Globus pallidus (tissue), 1 donor: ENCODE data around the gene TBC1D14.
A peak's percentile ranks its signal among the peaks of the same experiment; 100 is the strongest.

Experiments used
- DNase-seq: peaks from one replicate; pipeline ENCODE4 v3.0.0-alpha.2; 2015; ENCODE audit warnings: low spot score

TBC1D14 gene

GRCh38 chr4:6929812-6930464, 20.3 kb downstream of the TBC1D14 start:
- no peak for DNase-seq

GRCh38 chr4:6932475-6932874, 22.8 kb downstream of the TBC1D14 start:
- DNase-seq, result no peak

GRCh38 chr4:6932918-6933317, 23.3 kb downstream of the TBC1D14 start:
- no peak for DNase-seq

DNA sequence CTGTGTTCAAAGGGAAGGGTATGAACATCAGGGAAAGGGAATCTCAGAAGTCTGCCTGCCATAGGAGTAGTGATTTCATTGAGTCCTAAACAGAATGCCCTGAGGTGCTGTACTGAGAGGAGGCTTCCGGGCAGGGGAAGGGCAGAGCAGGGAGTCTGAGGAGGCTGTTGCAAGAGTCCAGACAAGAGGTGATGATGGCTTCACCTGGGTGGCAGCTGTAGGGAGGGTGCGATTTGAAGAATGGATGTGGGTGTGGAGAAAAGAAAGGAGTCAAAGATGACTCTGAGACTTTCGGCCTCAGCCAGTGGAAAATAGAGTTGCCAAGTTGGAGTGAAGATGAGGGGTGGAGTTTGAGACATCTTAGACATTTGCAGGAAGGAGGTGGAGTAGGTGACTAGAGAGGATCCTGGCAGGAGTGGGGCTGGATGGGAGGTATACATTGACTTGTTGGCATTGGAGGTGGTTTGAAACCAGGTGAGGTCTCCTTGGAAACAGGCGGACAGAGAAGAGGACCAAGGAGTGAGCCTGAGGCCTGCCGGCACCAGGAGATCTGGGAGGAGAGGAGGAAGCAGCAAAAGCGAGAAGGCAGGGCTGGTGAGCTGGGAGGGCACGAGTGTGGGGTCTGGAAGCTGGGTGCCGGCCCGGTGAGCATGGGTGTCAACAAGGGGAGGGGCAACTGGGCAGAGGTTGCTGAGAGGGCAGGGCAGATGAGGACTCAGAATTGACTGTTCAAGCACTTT, 24.2 kb downstream of the TBC1D14 start:
- DNase-seq, result no peak

DNA sequence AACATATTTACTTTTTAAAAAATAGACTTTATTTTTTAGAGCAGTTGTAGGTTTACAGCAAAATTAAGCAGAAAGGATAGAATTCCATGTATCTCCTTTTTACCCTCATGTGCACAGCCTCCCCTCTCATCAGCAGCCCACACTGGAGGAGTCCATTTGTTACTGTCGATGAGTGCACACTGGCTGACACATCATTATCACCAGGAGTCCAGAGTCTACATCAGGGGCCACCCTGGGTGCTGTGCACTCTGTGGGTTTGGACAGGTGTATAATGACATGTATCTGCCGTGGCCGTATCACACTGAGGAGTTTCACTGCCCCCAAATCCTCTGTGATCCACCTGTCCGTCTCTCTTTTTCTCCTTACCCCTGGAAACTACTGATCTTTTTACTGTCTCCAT, 26.3 kb downstream of the TBC1D14 start:
- DNase-seq, result no peak

- DNase-seq, result no peak
These were observed 27.6 kb downstream of the TBC1D14 start for GRCh38 chr4:6937201-6937600.

- no peak for DNase-seq
These were observed 28.1 kb downstream of the TBC1D14 start for GRCh38 chr4:6937754-6938153.

DNA sequence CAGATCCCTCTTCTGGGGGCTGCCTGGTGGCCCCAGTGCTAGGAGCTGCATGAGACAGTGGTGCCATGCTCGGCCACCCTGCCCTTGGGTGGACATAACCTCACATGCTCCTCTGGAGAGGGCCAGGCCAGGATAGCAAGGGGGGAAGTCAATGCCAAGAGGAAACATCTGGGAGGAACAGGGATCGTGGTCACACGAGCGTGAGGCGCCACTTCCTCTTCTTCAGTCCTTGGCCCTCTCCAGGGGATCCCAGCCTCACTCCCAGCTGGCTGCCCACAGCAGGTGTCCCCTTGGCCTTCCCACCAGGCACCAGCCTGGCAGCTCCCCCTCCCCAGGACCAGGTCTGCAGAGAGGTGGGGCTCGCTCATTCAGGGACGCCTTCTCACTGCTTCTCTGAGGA, 28.6 kb downstream of the TBC1D14 start:
- DNase-seq, result peak; percentile 41

DNA sequence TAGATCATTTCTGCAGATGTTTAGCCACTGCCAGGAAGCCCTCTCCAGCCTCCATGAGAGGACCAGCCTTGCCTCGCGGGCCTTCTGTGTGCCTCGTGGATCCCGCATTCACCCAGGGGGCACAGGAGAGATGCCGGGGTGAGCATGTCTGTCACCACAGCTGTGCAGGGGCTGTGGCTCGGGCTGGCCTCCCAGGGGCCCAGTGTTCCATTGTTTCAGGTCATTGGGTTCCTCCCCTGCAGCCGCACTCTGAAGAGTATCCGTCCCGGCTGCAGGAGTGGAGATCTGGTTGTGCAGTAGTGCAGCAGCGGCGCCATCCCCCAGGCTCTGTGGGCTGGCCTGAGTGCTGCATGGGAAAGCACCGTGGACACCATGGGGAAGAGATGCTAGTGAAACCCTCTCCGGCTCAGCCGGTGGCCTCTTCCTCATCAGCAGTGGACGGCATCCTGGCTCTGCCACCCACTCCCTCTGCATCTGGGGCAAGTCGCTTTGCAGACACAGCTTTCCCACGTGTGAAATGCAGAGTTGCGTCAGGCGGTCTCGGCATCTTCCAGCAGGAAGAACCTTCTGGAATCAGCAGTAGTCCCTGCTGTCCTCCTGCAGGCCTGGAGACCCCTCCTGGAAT, 29.1 kb downstream of the TBC1D14 start:
- no peak for DNase-seq

DNA sequence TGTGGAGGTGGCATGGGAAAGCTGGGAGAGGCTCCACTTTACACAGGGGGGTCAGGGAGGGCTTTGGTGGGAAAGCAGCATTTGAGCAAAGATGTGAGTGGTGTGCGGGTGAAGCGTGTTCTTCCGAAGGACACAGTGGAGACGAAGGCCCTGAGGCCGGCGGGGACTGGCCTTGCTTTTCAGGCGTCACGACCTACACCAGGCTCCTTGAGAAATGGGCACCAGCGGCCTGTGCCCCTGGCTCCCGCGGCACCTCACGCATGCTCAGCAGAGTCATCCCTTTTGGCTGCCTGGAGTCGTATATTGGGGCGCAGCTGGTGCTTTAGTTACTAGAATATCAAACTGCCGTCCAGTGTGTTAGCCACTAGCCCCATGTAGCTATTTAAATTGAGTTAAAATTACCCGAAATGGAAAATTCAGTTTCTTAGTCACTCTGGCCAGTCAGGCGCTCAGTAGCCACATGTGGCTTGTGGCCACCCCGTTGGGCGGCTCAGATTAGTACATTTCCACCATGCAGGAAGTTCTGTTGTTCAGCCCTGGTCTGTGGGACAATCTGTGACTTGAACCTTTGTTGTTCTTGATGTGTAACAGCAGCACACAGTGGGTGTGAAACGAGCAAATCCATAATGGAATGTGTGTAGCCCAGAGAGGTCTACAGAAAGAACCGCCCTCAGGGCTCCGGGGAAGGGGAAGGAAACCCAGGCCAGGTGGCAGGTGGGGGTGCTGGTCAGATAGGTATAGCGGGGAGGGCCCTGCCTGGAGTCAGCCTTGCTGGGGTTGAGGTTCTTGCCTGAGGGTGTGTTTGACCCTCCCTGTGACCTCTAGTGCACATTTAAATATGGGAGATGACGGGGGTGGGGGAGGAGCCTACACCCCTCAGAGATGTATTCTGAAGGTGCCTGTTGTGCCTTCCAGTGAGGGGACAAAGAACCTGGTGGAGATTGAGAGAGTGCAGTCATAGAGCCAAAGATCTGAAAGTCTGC, 30.4 kb downstream of the TBC1D14 start:
- DNase-seq, result no peak

GRCh38 chr4:6940744-6941137, 31.1 kb downstream of the TBC1D14 start:
- no peak for DNase-seq

- DNase-seq, result no peak
These were observed 32.2 kb downstream of the TBC1D14 start for GRCh38 chr4:6941796-6942195.

- DNase-seq, result peak; percentile 50
These were observed 32.7 kb downstream of the TBC1D14 start for GRCh38 chr4:6942238-6942800.

DNA sequence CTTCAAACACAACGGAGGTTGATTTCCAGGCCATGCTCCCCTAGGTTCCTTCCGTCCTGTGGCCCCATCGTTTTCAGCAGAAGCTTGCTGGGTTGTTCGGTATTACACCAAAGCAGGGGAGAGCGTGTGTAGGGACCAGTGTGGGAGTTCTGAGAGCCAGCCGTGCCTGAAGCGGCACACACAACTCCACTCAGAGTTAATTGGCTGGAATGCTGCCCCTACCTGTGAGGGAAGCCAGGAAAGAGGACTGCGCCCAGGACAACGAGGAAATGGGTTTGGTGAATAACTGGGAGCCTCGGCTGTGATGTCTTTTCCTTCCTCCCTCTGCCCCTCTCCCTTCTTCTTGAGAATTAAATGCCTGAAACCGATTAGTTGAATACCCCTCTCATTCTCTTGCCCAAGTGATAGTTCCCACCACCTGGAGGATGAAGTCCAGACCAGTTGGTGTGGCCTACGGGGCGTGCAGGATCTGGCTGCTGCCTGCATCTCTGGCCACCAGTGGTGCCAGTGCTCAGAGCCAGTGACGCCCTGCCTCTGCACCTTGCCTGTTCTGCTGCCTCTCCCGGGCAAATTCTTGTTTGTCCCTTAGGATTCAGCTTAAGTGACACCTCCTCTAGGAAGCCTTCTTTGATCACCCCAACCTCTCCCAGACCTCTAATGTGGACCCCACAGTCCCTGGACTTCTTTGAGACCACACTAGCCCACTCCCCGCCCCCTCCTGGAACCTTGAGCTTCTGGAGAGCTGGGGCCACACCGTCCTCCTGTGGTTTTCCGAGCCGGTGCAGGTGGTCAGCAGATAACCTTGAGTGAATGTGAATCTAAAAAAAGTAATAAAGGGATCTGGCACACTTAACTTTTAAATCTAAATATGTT, 33.6 kb downstream of the TBC1D14 start:
- DNase-seq, result no peak

DNA sequence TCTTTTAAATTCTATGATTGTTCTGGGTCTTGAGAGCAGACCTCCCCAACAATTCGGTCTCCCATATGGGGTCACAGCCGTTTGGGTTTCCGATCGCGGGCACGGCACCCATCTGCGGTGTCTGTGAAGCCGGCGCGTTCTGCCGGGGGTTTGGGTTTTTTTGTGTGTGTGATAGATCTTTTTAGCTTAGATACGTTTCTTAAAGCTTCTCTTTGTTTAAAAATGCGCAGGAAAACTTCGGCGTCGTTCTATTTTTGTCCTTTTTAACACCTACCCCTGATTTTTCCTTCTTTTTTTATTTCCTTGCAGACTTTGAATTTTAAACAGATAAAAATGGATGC, 34.2 kb downstream of the TBC1D14 start:
- DNase-seq, result no peak

DNA sequence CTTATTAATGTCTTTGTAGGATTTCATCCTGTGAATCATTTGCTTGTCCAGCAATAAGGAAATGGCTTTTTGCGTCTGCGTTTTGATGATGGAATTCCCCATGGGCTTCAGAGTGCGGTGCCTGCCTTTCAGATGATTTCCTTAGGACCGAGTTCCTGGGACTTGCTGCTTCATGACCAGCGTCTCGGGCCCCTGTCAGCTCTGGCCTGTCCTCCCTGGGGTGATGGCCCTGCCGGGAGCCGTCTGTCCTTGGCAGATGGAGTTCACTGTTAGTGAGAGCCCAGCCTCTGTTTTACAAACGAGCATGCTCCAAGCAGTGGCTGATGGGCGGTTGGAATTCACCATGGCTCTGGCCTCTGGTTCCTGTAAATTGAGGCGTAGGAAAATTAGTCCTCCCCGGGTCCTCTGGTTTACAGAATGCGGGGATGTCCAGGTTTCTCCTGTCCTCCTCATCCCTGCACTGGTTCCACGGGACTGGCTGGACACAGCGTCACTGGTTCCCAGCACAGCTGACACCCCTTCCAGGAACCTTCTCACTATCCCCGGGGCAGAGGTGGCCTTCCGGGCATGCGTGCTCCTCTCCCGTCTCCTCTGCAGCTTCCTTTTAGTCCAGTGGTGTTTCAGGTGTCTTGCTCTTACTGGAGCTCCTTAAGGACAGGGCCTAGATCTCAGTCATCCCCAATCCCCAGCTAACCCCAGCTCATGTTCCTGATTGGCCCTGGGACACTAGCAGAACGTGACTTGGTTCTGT, 34.9 kb downstream of the TBC1D14 start:
- no peak for DNase-seq

DNA sequence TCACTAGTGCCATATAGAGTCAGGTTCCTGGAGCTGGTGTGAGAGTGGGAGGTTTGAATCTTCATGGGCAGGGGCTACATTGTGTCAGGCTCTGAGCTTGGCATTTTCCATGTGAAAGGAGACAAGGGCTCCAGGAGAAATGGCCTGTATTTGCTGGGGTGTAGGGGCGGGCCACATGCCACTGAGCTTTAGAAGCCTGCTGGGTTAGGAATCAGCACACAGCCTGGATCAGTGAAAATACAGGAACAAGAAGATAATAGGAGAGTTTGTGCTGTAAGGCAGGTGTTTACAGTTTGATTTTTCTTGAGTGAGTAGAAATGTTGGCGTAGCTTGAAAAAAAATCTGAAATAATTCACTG, 35.4 kb downstream of the TBC1D14 start:
- no peak for DNase-seq

GRCh38 chr4:6946497-6946896, 36.9 kb downstream of the TBC1D14 start:
- DNase-seq, result no peak

DNA sequence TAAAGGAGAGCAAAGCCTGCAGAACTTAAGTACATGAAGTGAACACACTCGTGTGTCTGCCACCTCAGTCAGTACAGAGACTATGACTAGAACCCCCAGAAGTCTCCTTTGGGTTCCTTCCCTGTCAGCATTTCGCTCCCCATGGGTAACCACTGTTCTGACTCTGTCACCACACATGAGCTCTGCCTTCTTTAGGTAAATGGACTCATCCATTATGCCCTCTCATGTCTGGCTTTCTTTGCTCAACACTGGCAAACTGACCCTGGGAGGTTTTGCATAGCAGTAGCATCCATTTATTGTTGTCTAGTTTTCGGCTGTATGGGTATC, 38.5 kb downstream of the TBC1D14 start:
- DNase-seq, result no peak

DNA sequence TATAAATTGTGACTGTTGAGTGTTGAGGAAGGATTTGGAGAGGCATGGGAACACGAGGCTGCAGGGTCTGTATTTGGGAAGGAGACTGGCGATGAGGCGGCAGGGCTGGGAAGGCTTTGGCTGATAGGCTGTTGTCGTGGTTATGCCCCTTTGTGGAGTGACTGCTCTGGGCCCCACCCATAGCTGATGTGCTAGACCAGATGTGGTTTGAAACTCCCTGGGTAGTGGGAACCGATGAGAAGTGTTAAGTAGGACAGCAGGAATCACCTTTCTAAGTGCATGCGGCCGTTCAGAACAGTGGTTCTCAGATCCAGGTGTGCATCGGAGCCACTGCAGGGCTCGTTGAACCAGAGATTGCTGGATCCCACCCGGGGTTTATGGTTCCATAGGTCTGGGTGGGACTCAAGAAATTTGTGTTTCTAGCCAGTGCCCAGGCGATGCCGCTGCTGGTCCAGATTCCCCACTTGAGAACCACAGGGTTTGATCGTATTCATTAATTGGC, 42.3 kb downstream of the TBC1D14 start:
- DNase-seq, result no peak
